Non-pigmented ciliary epithelial cell (primary cell): ENCODE measurements around the gene PHRF1.
"Not testable (repeated sequence)": the region's sequence is repeated elsewhere in the genome, so short reads cannot be mapped to it uniquely, and the experiment has no call there.

Experiments used
- DNase-seq: peaks from one replicate; pipeline ENCODE4 v3.0.0-alpha.2; 2010; ENCODE audit warnings: low read depth

Gene PHRF1

DNA sequence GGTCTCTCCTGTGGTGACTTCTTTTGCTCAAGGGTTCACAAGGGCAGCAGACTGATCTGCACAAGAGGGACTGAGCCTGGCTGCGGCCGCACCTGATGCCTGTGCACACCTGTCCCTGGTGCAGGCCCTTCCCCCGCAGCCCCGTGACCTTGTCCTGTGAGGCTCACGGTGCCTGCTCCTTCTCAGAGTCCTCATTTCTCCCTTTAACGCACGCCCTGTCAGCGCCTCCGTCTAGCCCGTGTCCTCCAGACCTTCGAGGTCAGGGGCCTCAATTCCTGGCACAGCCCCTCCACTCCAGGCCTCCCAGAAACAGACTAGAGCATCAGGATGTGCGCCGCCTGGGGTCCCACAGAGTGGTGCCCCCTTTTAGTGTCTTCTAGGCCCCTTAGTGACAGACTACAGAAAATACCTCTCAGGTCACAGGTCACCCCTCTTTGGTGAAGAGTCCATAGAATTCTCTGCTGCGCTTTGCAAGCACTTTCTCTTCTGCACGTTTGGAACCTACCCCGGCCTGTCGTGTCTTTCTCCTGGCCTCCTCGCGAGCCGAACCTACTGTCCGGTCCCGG, 59.8 kb downstream of the PHRF1 start:
- no peak for DNase-seq

GRCh38 chr11:636511-637332, 60.5 kb downstream of the PHRF1 start, which contains the start of gene DRD4:
Gene DRD4, plus strand, starts transcription at chr11:637269. Its CDS starts 36 bp downstream, at chr11:637305.
- no peak for DNase-seq

GRCh38 chr11:637333-637592, 61.0 kb downstream of the PHRF1 start:
- no peak for DNase-seq

GRCh38 chr11:637593-638521, 61.6 kb downstream of the PHRF1 start:
- no peak for DNase-seq

- DNase-seq, result no peak
Observed at GRCh38 chr11:638631-639331, 62.5 kb downstream of the PHRF1 start.

DNA sequence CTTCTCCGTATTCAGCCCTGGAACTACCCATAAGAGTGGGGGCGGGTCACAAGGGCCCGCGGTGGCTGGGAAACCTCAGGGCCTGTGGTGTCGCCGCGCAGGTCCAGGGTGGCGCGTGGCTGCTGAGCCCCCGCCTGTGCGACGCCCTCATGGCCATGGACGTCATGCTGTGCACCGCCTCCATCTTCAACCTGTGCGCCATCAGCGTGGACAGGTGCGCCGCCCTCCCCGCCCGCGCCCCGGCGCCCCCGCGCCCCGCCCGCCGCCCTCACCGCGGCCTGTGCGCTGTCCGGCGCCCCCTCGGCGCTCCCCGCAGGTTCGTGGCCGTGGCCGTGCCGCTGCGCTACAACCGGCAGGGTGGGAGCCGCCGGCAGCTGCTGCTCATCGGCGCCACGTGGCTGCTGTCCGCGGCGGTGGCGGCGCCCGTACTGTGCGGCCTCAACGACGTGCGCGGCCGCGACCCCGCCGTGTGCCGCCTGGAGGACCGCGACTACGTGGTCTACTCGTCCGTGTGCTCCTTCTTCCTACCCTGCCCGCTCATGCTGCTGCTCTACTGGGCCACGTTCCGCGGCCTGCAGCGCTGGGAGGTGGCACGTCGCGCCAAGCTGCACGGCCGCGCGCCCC, 63.2 kb downstream of the PHRF1 start:
- no peak for DNase-seq

GRCh38 chr11:640021-640706, 63.9 kb downstream of the PHRF1 start:
- DNase-seq, result no peak

DNA sequence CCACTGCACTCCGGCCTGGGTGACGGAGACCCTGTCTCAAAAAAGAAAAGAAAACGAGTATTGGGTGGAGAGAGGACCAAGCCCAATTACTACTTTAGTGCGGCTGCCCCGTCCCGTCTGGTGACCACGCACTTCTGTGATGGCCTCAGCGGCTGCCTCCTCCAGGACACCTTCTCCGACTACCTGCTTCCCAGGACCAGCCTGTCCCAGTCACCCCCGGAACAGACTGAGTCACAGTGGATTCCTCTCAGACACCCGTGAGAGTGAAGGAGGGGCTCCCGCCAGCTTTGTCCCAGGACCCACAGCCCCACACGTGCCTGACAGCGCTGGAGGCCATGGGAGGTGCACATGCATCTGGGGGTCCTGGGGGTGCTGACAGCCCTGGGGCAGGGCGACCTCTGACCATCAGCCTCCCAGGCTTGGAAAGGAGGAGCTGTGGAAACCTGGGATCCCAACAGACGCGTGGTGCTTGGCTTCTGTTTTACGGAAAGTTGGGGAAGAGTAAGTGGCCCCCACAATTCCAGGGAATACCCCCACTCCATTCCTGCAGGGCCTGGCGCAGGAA, 65.6 kb downstream of the PHRF1 start:
- no peak for DNase-seq

- DNase-seq, result no peak
Observed at GRCh38 chr11:643366-643765, 67.1 kb downstream of the PHRF1 start.

DNA sequence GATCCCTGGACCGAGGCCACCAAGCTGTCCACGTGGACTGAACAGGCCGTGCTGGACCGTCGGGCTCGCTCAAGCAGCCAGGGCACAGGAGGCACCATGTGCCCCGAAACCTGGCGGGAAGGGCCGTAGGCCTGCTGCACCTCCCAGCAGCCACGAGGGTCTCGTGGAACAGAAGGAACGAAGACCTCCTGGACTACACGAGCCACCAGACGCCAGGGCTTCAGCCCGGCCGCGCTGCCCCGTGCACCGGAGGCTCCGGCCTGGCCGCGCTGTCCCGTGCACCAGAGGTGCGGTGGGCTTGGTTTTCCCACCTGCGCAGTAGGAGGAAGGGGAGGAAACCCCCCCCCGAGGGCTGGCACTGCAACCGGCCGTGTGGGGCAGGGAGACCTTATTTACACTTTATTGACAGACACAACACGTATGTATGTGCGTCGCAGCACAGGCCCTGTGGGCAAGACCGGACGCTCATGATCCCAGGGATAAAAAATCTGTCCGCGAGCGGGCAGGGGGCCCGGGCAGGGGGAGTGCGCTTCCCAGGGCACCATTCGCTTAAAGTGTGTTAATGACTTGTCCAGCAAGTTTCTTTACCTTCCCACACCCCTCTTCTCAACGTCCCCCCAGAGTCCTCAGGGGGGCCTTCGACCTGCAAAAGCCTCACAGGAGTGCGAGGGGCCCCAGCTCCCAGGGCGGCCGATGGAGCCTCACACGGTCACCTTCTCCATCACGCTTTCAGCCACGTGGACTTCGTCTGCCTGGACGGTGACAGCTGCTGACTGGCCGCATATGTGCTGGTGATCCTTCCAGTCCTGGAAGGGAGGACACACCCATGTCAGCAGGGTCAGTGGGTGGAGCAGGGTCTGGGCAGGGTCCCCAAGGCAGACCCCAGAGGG, 67.8 kb downstream of the PHRF1 start:
- DNase-seq, result no peak

- no peak for DNase-seq
Observed at GRCh38 chr11:645536-645935, 69.3 kb downstream of the PHRF1 start.

GRCh38 chr11:646214-646613, 69.9 kb downstream of the PHRF1 start:
- DNase-seq, result no peak

GRCh38 chr11:647672-648158, 71.4 kb downstream of the PHRF1 start:
- not testable (repeated sequence) for DNase-seq

DNA sequence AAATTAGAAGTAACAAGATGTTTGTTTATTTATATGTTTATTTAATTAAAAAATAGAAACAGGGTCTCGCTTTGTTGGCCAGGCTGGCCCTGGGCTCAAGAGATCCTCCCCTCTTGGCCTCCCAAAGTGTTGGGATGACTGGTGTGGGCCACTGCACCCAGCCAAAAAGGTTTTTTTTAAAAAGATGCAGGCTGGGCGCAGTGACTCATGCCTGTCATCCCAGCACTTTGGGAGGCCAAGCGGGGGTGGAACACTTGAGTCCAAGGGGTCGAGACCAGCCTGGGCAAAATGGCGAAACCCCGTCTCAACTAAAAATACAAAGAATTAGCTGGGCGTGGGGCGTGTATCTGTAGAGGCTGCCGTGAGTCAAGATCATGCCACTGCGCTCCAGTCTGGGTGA, 74.2 kb downstream of the PHRF1 start:
- no peak for DNase-seq

DNA sequence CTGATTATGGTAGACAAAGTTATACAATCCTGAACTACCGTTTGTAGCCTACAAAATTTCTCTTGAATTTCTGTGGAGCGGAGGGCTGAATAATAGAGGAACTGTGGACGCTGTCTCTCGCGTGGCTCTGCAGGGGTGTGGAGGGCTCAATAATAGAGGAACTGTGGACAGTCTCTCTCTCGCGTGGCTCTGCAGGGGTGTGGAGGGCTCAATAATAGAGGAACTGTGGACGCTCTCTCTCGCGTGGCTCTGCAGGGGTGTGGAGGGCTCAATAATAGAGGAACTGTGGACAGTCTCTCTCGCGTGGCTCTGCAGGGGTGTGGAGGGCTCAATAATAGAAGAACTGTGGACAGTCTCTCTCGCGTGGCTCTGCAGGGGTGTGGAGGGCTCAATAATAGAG, 76.9 kb downstream of the PHRF1 start:
- DNase-seq, result not testable (repeated sequence)

DNA sequence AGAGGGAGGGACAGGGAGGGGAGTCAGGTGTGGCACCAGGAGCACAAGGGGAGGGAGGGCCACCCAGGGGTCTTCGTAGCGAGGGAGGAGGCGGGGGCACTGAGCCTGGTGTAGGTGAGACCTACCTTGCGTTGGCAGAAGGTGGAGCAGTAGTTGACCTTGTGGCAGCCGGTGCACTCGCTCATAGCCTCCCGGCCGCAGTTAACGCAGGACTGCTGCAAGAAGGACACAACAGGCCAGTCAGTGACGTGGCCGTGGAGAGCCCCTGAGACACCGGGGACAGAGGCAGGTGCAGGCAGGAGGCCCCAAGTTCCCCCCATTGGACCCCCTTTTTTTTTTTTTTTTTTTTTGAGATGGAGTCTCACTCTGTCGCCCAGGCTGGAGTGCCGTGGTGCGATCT, 77.6 kb downstream of the PHRF1 start:
- no peak for DNase-seq

DNA sequence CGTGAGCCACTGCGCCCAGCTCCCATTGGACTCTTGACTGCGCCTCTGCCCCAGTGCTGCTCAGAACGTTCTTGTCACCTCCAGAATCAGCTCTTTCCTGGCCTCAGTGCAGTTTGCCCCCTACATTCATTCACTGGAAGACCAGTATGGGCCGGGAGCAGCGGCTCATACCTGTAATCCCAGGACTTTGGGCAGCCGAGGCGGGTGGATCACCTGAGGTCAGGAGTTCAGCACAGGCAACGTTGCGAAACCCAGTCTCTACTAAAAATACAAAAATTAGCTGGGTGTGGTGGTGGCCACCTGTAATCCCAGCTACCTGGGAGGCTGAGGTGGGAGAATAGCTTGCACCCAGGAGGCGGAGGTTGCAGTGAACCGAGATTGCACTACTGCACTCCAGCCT, 78.2 kb downstream of the PHRF1 start:
- DNase-seq, result not testable (repeated sequence)

DNA sequence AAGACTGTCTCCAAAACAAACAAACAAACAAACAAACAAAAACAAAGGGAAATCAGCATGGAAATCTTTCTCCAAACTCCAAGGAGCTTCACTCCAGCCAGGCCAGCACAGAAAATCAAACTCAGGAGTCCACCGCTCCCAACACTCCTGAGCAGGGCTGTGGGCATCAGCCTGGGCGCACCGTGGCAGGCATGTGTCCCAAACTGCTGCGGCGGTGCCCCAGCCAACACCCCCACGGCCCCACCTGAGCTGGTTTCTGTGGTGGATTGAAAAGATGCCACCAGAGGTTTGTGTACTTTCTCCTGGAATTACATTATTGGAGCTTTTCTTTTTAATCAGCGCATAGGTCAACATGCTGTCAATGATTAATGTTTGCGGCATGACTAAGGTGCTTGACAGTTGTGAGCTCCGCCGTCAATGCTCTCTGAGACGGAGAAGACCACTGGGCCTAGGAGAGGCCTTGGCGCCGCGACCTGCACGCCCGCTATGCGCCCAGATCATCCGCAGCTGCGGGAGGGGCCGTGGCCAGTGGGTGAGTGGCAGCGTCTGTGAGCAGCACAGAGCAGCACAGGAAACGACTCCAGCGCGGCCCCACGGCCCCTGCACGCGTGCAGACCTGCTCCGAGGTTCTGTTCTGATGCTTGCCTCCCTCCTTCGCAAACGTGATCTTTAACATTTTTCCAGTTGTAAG, 78.9 kb downstream of the PHRF1 start:
- no peak for DNase-seq

DNA sequence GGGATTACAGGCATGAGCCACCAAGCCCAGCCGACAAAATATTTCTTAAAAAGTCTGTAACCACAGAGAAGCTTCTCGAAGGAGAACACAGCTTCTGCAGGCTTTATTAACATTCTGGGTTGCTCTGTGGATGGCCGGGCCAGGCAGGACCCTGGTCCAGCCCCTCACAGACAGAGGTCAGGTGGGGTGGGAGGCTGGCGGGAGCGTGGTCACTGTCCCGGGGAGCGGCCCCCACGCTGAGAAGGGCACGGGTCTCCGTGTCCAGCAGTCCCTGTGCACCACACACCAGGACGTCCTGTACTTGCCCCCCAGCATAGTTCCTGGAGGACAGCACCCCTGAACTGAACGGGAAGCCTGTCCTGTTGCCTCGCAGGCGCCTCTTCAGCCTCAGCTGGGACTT, 80.2 kb downstream of the PHRF1 start:
- no peak for DNase-seq
